Uterus (tissue), 2 donors: ENCODE measurements around the gene RASL11B.

ENCODE experiments used
- POLR2A ChIP-seq, 2 donors: fragments of 450-650 bp; IDR thresholded peaks; one replicate each; pipeline ENCODE4 v1.6.1; 2016; ENCODE audit warnings: antibody characterized with exemption in 2 of 2, mild to moderate bottlenecking in 1 of 2, moderate library complexity in 1 of 2
- TF ChIP-seq, protein P1 (sequence below), 4 experiments: fragments of 200-600 bp in 2 of 4; fragments of 450-650 bp in 2 of 4; sonication (generic) in 2 of 4; IDR thresholded peaks; one replicate each; pipeline ENCODE4 v1.5.1; 2016 to 2019; ENCODE audit warnings: antibody characterized with exemption in 4 of 4, mild to moderate bottlenecking in 2 of 4, moderate library complexity in 1 of 4

DNA sequence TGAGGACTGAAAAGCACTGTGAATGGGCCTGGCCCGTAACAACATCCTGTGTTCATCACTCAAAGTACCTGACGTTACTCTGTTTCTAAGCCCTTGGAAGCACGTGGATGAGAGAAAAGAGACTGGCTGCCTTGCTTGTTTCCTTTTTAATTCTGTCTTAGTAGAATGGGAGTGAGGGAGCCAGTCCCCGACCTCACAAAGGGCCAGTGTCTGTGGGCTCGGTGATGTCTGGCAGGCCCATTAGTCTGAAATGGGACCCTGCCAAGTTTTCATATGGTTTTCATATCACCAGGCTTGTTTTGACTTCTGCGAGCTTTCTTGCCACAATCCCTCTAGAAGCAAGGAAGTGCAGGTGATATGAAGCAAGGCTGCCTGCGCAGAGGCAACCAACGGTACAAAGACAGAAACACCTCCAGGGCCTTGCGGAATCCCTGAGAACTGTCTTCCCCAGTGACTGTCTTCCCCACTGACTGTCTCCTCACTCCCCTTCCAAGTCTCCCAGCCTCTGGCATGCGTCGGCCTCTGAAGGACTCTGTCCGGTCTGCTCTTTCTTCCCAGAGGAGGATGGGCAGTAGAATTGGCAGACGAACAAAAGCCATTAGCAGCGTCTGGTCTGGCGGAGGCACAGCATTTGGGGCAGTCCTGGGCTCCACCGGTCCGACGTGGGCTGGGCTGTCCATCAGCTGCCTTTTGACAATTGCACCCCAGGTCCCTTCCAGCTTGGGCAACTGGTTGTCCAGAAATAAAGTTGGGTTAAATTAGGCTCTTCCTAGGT is 20.2 kb upstream of the RASL11B start:
- TF ChIP-seq, protein P1, sequence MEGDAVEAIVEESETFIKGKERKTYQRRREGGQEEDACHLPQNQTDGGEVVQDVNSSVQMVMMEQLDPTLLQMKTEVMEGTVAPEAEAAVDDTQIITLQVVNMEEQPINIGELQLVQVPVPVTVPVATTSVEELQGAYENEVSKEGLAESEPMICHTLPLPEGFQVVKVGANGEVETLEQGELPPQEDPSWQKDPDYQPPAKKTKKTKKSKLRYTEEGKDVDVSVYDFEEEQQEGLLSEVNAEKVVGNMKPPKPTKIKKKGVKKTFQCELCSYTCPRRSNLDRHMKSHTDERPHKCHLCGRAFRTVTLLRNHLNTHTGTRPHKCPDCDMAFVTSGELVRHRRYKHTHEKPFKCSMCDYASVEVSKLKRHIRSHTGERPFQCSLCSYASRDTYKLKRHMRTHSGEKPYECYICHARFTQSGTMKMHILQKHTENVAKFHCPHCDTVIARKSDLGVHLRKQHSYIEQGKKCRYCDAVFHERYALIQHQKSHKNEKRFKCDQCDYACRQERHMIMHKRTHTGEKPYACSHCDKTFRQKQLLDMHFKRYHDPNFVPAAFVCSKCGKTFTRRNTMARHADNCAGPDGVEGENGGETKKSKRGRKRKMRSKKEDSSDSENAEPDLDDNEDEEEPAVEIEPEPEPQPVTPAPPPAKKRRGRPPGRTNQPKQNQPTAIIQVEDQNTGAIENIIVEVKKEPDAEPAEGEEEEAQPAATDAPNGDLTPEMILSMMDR (IDR thresholded peaks at IDR 0.05): no peak
- no peak for TF ChIP-seq POLR2A (IDR thresholded peaks at IDR 0.05)
